OCI-LY1 (cell line): ENCODE data around the gene PRKACA.

ENCODE experiments used
- H2AFZ ChIP-seq: fragments of 200-600 bp; sonication (generic), shearing (Covaris generic); 2 replicates; pipeline ENCODE4 v1.6.0; 2014; ENCODE audit warnings: antibody characterized with exemption, mild to moderate bottlenecking, low read length
- H3F3A ChIP-seq: fragments of 200-600 bp; sonication (generic), shearing (Covaris generic); 2 replicates; pipeline ENCODE4 v1.6.0; 2014; ENCODE audit warnings: mild to moderate bottlenecking, antibody characterized with exemption, low read length, moderate library complexity; ENCODE audit not compliant: insufficient read depth
- H3K27ac ChIP-seq: fragments of 200-600 bp; sonication (generic); 2 replicates; pipeline ENCODE4 v1.5.1; 2014; ENCODE audit warnings: low read length, mixed run types, mild to moderate bottlenecking, low read depth; ENCODE audit not compliant: poor library complexity, severe bottlenecking
- H3K27me3 ChIP-seq: fragments of 200-600 bp; sonication (generic); 2 replicates; pipeline ENCODE4 v1.6.0; 2014; ENCODE audit warnings: antibody characterized with exemption, mild to moderate bottlenecking, low read length, moderate library complexity; ENCODE audit not compliant: insufficient read depth
- H3K36me3 ChIP-seq: fragments of 200-600 bp; sonication (generic); 2 replicates; pipeline ENCODE4 v1.6.1; 2014; ENCODE audit warnings: mild to moderate bottlenecking, antibody characterized with exemption, low read length, moderate library complexity, mixed read lengths; ENCODE audit not compliant: insufficient read depth
- H3K4me1 ChIP-seq: fragments of 200-600 bp; sonication (generic); 2 replicates; pipeline ENCODE4 v1.5.1; 2014; ENCODE audit warnings: mild to moderate bottlenecking, low read length, moderate library complexity; ENCODE audit not compliant: insufficient read depth, severe bottlenecking
- H3K4me2 ChIP-seq: fragments of 200-600 bp; sonication (generic), shearing (Covaris generic); 2 replicates; pipeline ENCODE4 v1.6.1; 2014; ENCODE audit warnings: low read length
- H3K4me3 ChIP-seq: fragments of 200-600 bp; sonication (generic); 2 replicates; pipeline ENCODE4 v1.5.1; 2014; ENCODE audit warnings: low read length, low read depth, mild to moderate bottlenecking, mixed read lengths; ENCODE audit not compliant: poor library complexity, severe bottlenecking
- H3K79me2 ChIP-seq: fragments of 200-600 bp; shearing (Covaris generic); 2 replicates; pipeline ENCODE4 v1.6.1; 2016; ENCODE audit warnings: mixed run types, low read length, mixed read lengths; ENCODE audit not compliant: insufficient read depth
- H3K9ac ChIP-seq: fragments of 200-600 bp; sonication (generic), shearing (Covaris generic); 2 replicates; pipeline ENCODE4 v1.6.1; 2014; ENCODE audit warnings: mild to moderate bottlenecking, low read length, mixed read lengths
- H3K9me2 ChIP-seq: fragments of 200-600 bp; sonication (generic), shearing (Covaris generic); 2 replicates; pipeline ENCODE4 v1.6.1; 2014; ENCODE audit warnings: low read depth, mild to moderate bottlenecking, low read length, mixed read lengths
- H3K9me3 ChIP-seq: fragments of 200-600 bp; shearing (Covaris generic); 2 replicates; pipeline ENCODE4 v1.6.1; 2014; ENCODE audit warnings: low read length, mixed read lengths
- H4K20me1 ChIP-seq: fragments of 200-600 bp; sonication (generic), shearing (Covaris generic); 2 replicates; pipeline ENCODE4 v1.6.0; 2016; ENCODE audit warnings: mild to moderate bottlenecking, low read length; ENCODE audit not compliant: insufficient read depth
- EZH2 ChIP-seq: fragments of 200-600 bp; sonication (generic), shearing (Covaris generic); IDR thresholded peaks from 2 replicates; pipeline ENCODE4 v1.8.0; 2017; ENCODE audit warnings: borderline replicate concordance, mixed run types, mild to moderate bottlenecking, antibody characterized with exemption, low read length, moderate library complexity, mixed read lengths
- TF ChIP-seq, protein P1 (sequence below): fragments of 200-600 bp; sonication (generic), shearing (Covaris generic); IDR thresholded peaks from 2 replicates; pipeline ENCODE4 v1.5.1; 2017; ENCODE audit warnings: mild to moderate bottlenecking, antibody characterized with exemption, low read length, moderate library complexity, mixed read lengths

PRKACA gene

DNA sequence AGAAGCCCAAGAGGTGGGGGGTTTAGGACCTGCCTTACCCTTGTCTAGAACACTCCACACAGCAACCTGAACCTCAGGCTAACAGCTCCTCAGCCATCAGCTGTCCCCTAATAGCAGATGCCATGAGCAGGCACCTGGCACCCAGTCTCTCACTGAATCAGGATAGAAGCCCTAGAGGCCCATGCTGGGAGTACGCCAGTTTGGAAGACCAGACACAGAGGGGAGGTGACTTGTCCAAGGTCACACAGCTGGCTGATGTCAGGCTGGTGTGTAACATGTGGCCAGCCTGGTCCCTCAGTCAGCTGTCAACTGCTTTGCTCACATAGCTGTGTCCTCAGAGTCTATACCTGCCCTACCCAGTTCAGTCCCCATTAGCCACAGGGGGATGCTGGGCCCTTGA is 14.3 kb downstream of the PRKACA start:
- TF ChIP-seq EZH2: no peak
- no peaks in the 10 kb centered on the region for H3K27me3 ChIP-seq
- no peak overlapping the region for H2AFZ ChIP-seq
- H3K9me2 ChIP-seq: no peaks in the 10 kb centered on the region
- no peaks in the 10 kb centered on the region for H3K9me3 ChIP-seq
- H3K36me3 ChIP-seq: peaks cover 41% of the 10 kb centered on the region
- H3K4me1 ChIP-seq: no peaks in the 10 kb centered on the region
- no peaks in the 10 kb centered on the region for H4K20me1 ChIP-seq
- no peaks in the 10 kb centered on the region for H3K79me2 ChIP-seq
- no peak overlapping the region for H3K4me3 ChIP-seq
- no peaks in the 10 kb centered on the region for H3F3A ChIP-seq
- H3K4me2 ChIP-seq: no peak overlapping the region
- no peak overlapping the region for H3K9ac ChIP-seq
- H3K27ac ChIP-seq: no peak overlapping the region

DNA sequence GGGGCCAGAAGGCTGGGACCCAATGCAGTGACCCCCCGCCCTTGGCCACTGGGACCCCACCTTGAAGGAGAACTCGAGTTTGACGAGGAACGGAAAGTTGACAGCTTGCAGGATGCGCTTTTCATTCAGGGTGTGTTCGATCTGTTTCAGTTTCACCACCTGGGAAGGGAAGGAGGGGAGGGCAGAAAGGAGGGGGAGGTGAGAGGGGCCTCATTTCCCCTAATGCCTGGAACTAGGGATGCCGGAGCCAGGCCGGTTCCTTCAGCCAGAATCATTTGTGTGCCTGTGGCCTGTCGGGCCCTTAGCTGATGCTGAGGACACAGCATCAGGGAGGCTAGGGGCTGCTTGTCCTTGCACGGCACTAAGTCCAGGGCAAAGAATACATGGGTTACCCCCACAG is 14.8 kb downstream of the PRKACA start:
- no peak overlapping the region for H3K4me3 ChIP-seq
- no peaks in the 10 kb centered on the region for H3K9me3 ChIP-seq
- no peaks in the 10 kb centered on the region for H3K4me1 ChIP-seq
- no peak overlapping the region for H3K27ac ChIP-seq
- TF ChIP-seq EZH2: no peak
- TF ChIP-seq, protein P1, sequence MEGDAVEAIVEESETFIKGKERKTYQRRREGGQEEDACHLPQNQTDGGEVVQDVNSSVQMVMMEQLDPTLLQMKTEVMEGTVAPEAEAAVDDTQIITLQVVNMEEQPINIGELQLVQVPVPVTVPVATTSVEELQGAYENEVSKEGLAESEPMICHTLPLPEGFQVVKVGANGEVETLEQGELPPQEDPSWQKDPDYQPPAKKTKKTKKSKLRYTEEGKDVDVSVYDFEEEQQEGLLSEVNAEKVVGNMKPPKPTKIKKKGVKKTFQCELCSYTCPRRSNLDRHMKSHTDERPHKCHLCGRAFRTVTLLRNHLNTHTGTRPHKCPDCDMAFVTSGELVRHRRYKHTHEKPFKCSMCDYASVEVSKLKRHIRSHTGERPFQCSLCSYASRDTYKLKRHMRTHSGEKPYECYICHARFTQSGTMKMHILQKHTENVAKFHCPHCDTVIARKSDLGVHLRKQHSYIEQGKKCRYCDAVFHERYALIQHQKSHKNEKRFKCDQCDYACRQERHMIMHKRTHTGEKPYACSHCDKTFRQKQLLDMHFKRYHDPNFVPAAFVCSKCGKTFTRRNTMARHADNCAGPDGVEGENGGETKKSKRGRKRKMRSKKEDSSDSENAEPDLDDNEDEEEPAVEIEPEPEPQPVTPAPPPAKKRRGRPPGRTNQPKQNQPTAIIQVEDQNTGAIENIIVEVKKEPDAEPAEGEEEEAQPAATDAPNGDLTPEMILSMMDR: no peak
- H3K79me2 ChIP-seq: no peaks in the 10 kb centered on the region
- H3K9me2 ChIP-seq: no peaks in the 10 kb centered on the region
- H4K20me1 ChIP-seq: no peaks in the 10 kb centered on the region
- H3K36me3 ChIP-seq: peaks cover 45% of the 10 kb centered on the region
- H3K4me2 ChIP-seq: no peak overlapping the region
- H3K27me3 ChIP-seq: no peaks in the 10 kb centered on the region
- H3K9ac ChIP-seq: no peak overlapping the region
- H2AFZ ChIP-seq: no peak overlapping the region
- no peaks in the 10 kb centered on the region for H3F3A ChIP-seq

DNA sequence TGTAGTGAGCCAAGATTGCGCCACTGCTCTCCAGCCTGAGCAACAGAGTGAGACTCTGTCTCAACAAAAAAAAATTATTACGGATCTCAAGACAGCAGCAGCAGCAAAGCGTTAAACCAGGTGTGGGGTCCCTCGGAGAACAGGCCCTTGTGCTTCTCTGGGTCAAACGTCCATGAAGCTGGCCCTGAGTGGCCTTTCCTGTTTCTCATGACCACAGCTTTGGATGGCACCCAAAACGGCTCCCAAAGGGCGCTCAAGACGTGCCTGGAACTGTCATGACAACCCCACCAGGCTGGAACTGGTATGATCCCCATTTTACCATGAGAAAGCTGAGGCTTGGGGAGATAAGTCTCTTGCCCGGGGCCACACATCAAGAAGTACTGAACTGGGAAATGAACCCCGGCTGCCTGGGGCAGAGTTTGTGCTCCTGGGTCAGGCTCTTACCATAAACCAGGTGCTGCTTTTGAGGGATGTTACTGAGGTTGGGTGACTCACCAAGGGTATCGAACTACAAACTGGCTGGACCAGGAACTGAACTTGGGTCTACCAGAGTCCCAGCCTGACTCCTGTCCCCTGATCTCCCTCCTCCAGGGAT is 15.4 kb downstream of the PRKACA start:
- H3K79me2 ChIP-seq: no peaks in the 10 kb centered on the region
- H3F3A ChIP-seq: no peaks in the 10 kb centered on the region
- TF ChIP-seq EZH2: no peak
- TF ChIP-seq, protein P1: no peak
- no peak overlapping the region for H2AFZ ChIP-seq
- H3K27ac ChIP-seq: no peak overlapping the region
- no peak overlapping the region for H3K4me3 ChIP-seq
- no peak overlapping the region for H3K9ac ChIP-seq
- no peak overlapping the region for H3K4me2 ChIP-seq
- no peaks in the 10 kb centered on the region for H3K27me3 ChIP-seq
- H3K9me3 ChIP-seq: no peaks in the 10 kb centered on the region
- peaks cover 51% of the 10 kb centered on the region for H3K36me3 ChIP-seq
- no peaks in the 10 kb centered on the region for H4K20me1 ChIP-seq
- H3K4me1 ChIP-seq: no peaks in the 10 kb centered on the region
- no peaks in the 10 kb centered on the region for H3K9me2 ChIP-seq

DNA sequence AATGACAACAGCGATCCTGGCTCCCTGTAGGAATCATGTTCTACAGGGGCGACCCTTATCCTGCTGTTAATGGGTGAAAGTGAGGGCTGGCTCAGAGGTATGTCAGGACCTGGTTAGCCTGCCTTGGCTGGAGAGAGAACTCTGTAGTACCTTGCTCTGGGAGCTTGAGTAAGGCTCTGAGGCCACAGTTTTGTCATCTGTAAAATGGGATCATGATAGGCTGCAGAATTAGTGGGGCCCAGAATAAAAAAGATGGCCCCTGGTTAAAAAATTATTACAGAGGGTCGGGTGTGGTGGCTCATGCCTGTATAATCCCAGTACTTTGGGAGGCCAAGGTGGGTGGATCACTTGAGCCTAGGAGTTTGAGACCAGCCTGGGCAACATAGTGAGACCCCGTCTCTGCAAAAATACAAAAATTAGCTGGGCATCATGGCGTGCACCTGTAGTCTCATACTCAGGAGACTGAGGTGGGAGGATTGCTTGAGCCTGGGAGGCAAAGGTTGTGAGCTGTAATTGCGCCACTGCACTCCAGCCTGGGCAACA is 16.5 kb downstream of the PRKACA start:
- Histone ChIP-seq H3K36me3 (peaks cover 57% of the 10 kb centered on the region), H3K4me2 (no peak overlapping the region), H3F3A (no peaks in the 10 kb centered on the region), H3K9ac (no peak overlapping the region), H3K9me2 (no peaks in the 10 kb centered on the region), H3K4me3 (no peak overlapping the region), H3K9me3 (no peaks in the 10 kb centered on the region), H4K20me1 (no peaks in the 10 kb centered on the region), H3K4me1 (no peaks in the 10 kb centered on the region), H3K27ac (no peak overlapping the region), H3K79me2 (no peaks in the 10 kb centered on the region), H3K27me3 (no peaks in the 10 kb centered on the region), H2AFZ (no peak overlapping the region)
- TF ChIP-seq, protein P1: no peak
- TF ChIP-seq EZH2: no peak
